Subcutaneous preadipocyte (primary cell): ENCODE measurements around the gene RTKN. TPM values are rescaled to one million over a fixed set of nuclear protein-coding genes. Genes with fewer than 3 reads are reported as not detected.

ENCODE experiments used
- total RNA-seq: library from RNA; depleted of rRNA; stranded (reverse); fragments of >200 nt; gene quantifications from 2 replicates; pipeline ENCODE4 v1.2.3, GENCODE V29; 2012

The RTKN gene, protein sequence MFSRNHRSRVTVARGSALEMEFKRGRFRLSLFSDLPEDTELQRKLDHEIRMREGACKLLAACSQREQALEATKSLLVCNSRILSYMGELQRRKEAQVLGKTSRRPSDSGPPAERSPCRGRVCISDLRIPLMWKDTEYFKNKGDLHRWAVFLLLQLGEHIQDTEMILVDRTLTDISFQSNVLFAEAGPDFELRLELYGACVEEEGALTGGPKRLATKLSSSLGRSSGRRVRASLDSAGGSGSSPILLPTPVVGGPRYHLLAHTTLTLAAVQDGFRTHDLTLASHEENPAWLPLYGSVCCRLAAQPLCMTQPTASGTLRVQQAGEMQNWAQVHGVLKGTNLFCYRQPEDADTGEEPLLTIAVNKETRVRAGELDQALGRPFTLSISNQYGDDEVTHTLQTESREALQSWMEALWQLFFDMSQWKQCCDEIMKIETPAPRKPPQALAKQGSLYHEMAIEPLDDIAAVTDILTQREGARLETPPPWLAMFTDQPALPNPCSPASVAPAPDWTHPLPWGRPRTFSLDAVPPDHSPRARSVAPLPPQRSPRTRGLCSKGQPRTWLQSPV
- 9.6 and 11.0 TPM in 2 replicates for total RNA-seq

DNA sequence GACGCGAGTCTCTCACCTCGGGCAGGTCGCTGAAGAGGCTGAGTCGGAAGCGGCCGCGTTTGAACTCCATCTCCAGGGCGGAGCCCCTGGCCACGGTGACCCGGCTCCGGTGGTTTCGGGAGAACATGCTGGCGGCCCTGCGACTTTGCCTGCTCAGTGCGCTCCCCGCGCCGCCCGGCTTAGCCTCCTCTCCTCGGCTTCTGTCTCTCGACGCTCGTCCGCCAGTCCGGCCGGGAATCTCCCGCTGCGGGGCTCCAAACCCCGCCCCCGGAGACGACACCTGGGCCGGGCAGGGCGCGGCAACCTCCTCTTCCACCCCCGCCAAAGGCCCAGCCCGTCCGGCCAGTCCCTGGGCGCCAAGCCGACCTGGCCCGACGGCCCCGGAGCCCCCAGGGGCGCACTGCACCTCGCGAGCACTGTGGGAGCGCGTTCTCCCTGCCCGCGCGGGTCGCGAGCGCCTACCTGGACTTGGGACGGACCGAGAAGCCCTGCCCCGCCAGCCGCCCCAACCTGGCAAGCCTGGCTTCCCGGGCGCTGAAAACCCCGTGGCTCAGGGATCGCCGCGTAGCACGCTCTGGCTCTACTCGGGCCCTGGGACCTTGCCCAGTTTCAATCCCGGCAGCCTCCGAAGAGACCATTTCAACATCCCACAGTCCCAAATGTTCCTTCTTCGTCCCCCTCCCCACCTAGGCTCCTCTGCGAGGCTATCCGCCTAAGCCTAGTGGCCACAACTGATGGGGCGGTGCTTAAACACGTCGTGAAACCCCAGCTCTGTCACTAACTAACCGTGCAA lies at the start of gene RTKN:
Gene RTKN, minus strand, starts transcription at position 248 of the 793 bp plus-strand sequence. Its CDS starts 121 bp downstream, at position 127.

DNA sequence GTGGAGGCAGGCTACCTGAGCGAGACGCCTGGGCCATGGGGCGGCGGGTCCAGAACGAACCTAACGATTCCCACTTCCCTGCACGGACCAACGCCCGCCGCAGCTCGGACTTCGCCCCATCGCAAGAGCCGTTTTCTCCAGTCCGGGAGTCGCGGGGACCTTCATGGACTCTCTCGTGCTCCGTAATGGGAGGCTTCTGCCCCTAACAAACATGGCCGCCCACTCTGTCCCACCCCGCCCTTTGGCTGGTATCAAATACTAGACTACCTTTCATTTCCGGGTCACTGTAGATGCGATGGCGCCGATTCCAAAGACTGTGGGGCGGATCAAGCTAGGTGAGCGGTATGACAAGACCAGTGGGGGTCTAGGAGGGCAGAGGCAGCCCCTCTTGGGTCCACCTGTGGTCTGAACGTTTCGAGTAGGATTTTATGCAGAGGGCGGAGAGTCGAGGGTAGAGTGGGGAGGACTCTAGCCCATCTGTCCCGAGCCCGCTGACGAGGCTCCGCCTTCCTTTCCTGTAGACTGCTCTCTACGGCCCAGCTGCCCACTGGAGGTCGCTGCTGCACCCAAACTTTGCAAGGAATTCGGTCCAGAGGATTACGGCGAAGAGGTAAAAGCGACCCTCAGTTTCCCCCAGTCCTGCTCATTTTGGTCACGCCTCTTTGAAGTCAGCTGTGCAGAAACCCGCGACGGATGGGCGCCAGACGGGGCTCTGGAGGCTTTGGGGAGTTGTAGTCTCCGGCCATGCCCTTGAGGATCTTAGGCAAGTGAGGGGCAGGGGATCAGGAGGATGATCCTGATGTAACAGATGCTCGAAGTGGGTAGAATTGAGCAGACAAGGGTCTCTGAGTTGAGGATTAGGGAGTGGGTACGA lies 41.3 kb upstream of the RTKN start, which contains the start of the genes CCDC142 and TTC31:
Gene CCDC142, minus strand, starts transcription at position 198 of the 874 bp plus-strand sequence. Its CDS starts 161 bp downstream, at position 37.
Gene TTC31, plus strand, starts transcription at position 281 of the 874 bp plus-strand sequence. Its CDS starts 15 bp downstream, at position 296.

DNA sequence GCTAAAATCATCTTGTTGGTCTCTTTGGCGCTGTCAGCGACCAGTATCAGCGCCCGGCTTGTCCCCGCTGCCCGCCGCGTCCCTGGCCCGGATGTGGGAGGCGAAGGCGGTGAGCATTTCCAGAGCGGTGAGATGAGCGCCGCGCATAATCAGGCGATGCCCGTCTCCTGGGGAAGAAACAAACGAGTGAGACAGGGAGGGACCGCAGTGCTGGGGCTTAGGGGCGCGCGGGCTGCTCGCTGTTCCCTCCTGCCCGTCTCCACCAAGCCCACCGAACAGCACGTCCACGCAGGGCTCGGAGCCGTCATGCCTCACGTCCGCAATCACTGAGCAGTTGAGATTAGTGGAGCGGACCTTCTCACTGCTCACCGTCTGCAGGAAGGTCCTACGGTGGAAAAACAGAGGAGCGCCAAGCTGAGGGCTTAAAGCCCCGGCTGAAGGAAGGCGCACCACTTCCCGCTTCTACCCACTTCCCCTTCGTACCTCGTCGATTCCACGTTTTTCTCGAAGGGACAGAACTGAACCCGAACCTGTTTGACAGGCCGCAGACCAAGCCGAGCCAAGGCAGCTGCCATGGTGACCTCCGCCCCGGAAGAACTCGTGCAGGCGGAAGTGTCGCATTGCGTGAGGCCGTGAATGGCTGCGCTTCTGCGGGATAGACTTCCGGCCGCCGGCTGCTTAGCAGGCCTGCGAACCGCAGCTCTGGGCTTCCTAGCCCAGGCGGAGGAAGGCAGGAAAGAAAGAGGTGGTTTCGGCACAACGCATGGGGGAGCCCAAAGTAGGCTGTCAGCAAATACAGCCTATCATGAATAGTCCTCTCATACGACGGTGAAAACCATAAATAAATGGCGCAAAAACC lies 30.6 kb upstream of the RTKN start, which contains the start of gene MRPL53:
Gene MRPL53, minus strand, starts transcription at position 595 of the 859 bp plus-strand sequence. Its CDS starts 20 bp downstream, at position 575.

DNA sequence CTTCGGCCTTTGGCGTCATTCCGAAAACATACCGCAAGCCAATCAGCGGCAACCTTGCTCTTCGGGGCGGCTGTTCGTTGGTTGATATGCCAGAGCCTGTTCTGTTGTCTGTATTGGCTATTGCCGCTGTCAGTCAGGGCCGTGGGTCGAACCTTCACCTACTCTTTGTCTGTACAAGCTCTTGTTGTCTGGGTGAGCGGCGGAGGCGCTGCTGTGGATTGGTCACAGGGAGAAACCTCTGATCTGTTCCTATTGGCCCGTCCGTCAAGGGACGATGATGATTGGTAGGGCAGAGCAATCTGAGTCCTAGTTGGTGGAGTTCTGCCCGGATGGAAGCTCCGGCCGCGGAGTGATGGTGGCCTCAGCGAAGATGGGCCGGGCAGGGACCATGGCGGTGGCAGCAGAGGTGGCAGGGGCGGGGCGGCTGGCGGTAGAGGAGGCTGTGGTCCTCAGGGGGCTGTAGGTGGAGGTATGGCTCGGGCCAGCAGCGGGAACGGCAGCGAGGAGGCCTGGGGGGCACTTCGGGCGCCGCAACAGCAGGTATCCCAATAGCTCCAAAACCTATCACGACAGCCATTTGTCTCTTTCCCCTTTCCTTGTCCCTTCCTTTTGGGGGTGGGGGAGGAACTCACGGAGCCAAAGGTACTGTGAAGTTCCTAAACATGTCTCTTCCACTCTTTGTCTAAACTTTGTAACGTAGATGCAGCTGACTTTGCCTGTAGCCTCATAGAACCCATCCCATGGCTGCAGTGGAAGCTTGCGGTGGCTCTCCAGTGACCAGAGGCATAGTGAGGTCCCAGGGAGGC lies 16.6 kb upstream of the RTKN start, which contains the start of gene WBP1:
Gene WBP1, plus strand, starts transcription at position 307 of the 806 bp plus-strand sequence. Its CDS starts 165 bp downstream, at position 472.

DNA sequence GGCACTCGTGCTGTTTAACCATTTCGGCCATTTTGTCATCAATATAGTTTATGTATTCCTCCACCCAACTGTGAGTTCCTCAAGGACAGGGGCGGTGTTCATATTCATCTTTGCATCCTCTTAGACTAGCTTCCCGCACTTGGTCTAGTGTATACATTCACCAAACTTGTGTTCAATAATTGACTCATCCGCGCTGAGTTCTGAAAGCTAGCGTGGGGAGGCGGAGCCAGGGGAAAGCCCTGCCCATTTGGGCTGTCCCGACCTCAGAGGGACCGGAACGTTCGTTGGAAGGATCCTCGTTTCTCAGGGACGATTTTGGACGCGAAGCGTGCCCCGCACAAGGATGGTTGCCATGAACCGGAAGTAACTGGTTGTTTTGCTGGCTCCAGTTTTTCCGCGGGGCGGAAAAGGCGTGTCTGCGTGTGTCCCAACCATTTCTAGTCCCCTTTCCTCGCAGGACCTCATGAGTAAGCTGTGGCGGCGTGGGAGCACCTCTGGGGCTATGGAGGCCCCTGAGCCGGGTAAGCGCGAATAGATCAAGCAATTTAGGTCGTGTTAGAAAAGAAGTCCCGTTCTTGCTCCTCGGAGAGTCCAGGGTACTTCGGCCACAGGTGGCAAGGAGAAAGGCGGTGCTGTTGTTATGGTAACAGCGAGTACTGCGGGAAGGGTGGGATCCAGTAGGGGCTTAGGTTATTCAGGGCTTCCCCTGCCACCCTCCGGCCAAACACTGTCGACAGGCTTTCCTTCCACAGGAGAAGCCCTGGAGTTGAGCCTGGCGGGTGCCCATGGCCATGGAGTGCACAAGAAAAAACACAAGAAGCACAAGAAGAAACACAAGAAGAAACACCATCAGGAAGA lies 13.1 kb upstream of the RTKN start, which contains the start of gene INO80B:
Gene INO80B, plus strand, starts transcription at position 434 of the 858 bp plus-strand sequence. Its CDS starts 30 bp downstream, at position 464.

DNA sequence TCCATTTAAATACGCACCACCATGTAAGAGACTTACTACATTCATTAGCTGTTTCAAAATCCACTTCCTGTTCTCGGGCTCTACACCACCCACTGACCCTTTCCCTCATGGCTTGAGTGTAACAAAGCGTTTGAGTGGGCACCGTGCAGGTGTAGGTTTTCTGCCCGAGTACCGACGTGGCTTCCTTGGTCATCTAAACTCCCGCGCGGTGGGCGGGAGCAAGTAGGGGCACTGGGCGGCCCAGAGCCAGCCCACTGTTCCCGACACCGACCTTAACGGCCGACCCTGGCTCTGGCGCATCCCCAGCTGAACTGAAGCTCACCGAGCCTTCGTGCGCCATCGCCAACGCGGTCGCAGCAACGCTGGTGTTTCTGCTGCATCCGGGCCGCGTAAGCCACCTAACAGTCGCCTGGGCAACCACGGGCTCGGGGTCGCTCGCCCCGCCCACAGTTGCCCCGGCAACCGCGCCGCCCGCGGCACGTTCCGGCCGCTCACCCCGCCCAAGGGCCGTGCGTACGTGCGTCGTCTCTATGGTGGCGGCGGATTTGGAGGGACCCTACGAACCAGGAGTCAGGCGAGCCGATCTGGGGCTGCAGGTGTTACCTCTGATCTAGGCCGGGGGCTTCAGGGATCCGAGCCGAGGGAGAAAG lies 20.4 kb downstream of the RTKN start, which contains the start of the genes C2orf81 and WDR54:
Gene C2orf81, minus strand, starts transcription at position 399 of the 650 bp plus-strand sequence. Its CDS starts 59 bp downstream, at position 340.
Gene WDR54, plus strand, starts transcription at position 510 of the 650 bp plus-strand sequence. CDS start 424 bp downstream, outside the sequence.

DNA sequence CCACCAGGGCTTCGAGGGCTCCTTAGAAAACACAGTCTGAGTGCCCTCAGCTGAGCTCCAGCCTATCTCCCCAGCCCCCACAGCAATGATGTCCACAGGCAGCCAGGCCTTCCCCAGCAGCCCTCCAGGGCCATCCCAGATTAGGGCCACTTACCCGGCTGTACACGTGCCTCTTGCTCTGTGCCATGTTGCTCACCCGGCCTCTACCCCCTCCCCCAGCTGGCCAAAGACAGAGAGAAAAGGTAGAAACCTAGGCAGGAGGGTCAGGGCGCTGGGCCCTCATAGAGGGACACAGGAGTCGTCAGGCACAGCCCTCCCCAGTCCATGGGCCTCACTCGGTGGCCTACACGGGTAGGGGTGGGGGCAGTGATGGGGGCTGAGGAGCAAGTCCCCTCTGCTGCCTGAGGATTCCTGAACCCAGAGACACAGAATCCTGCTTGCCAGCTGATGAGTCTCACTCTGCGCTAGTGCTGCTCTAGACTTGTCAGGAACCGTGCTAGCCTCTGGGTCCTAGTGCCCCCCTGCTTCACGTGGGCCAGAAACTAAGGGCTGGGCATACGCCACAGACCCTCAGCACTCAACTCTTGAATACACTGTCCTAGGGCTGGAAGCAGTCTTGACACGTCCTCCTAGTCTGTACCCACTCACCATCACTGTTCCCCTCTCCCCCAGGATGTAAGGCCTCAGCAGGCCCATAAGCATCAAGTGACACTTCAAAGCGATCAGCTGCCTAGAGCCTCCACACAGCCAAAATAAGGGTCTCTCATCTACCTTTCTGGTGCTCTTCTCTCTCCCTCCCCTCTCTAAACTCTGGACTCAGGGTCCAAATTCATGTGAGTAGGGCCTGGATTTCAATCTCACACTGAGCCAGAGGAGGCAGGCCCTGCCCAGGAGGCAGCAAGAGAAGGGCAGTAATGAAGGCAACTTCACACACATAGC lies 61.6 kb downstream of the RTKN start, which contains the start of gene DCTN1:
Gene DCTN1, minus strand, starts transcription at position 461 of the 939 bp plus-strand sequence. Its CDS starts 274 bp downstream, at position 187.

Other genes starting within 250 kb of the RTKN start
- 75.7 and 86.0 TPM in 2 replicates for gene MTHFD2, start 243.3 kb downstream of the RTKN start, total RNA-seq
- gene SLC4A5, start 98.5 kb downstream of the RTKN start, total RNA-seq: under 0.01 and 1.5 TPM in 2 replicates
- gene DCTN1, start 61.6 kb downstream of the RTKN start, total RNA-seq: 108 and 112 TPM in 2 replicates
- 0.98 and 1.1 TPM in 2 replicates for gene C2orf81, start 20.3 kb downstream of the RTKN start, total RNA-seq
- gene WDR54, start 20.2 kb downstream of the RTKN start, total RNA-seq: 71.7 and 76.4 TPM in 2 replicates
- gene INO80B, start 13.2 kb upstream of the RTKN start, total RNA-seq: 11.4 and 11.5 TPM in 2 replicates
- 22.0 and 25.6 TPM in 2 replicates for gene WBP1, start 16.5 kb upstream of the RTKN start, total RNA-seq
- 31.2 and 48.1 TPM in 2 replicates for gene MOGS, start 23.4 kb upstream of the RTKN start, total RNA-seq
- gene MRPL53, start 30.7 kb upstream of the RTKN start, total RNA-seq: 19.9 and 30.9 TPM in 2 replicates
- gene CCDC142, start 41.1 kb upstream of the RTKN start, total RNA-seq: 22.4 and 34.0 TPM in 2 replicates
- gene TTC31, start 41.1 kb upstream of the RTKN start, total RNA-seq: 12.9 and 16.0 TPM in 2 replicates
- 3.3 and 3.9 TPM in 2 replicates for gene LBX2, start 57.7 kb upstream of the RTKN start, total RNA-seq
- gene PCGF1, start 65.8 kb upstream of the RTKN start, total RNA-seq: 16.2 and 22.4 TPM in 2 replicates
- gene TLX2, start 72.5 kb upstream of the RTKN start, total RNA-seq: under 0.01 TPM in 1 of 2 replicates, not detected in the other
- gene DQX1, start 84.3 kb upstream of the RTKN start, total RNA-seq: not detected in 2 replicates
- 103 and 105 TPM in 2 replicates for gene AUP1, start 87.8 kb upstream of the RTKN start, total RNA-seq
- 48.5 and 52.8 TPM in 2 replicates for gene HTRA2, start 88.0 kb upstream of the RTKN start, total RNA-seq
- gene LOXL3, start 112.0 kb upstream of the RTKN start, total RNA-seq: 2.2 and 3.7 TPM in 2 replicates
- gene DOK1, start 112.8 kb upstream of the RTKN start, total RNA-seq: 14.7 and 15.6 TPM in 2 replicates
- not detected in 2 replicates for gene M1AP, start 206.4 kb upstream of the RTKN start, total RNA-seq
- 2.9 and 3.3 TPM in 2 replicates for gene SEMA4F, start 212.3 kb upstream of the RTKN start, total RNA-seq